ENCODE measurements around the gene CPED1.
"Not testable (repeated sequence)": the region's sequence is repeated elsewhere in the genome, so short reads cannot be mapped to it uniquely, and the experiment has no call there.

CPED1 gene

DNA sequence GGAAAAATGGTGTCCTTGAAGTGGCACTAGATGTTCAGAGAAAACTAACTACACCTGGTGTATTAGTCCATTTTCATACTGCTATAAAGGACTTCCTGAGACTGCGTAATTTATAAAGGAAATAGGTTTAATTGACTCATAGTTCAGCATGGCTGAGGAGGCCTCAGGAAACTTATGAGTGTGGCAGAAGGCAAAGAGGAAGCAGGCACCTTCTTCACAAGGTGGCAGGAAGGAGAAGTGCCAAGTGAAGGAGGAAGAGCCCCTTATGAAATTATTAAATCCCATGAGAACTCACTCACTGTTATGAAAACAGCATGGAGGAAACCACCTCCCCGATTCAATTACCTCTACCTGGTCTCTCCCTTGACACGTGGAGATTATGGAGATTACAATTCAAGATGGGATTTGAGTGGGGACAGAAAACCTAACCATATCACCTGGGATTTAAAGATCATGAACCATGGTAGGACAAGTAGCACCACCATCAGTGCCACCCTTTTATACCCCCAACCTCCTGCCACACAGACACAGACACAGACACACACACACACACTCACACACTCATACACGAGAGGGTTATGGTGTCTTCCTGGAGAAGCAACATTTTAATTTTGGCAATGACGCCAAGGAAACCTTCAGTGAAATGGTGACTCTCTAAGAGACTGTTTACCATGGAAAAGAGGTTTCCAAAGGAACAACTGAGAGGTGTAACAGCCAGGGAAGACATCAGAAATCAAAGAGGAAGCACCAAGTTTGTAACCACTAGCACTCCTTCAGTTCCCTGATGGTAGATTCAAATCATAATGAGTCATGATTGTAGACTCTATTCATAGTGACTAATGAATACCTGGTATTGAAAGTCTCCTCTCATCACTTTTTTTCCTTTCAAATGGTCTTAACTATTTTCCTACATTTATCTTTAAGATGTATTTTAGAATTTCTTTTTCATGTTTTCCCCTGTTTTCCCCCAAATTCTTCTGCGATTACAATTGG is 298.5 kb downstream of the CPED1 start:
- peak; percentile 80 for ATAC-seq
- peak overlapping the region; percentile 86 for H3K27ac Mint-ChIP-seq
- H3K27me3 Mint-ChIP-seq: peaks cover 2% of the 10 kb centered on the region
- no peak overlapping the region for H3K4me3 Mint-ChIP-seq
- H3K36me3 Mint-ChIP-seq (ENCODE audit: low read depth): peaks cover 18% of the 10 kb centered on the region
- peaks cover 14% of the 10 kb centered on the region for H3K4me1 Mint-ChIP-seq
- peaks cover 34% of the 10 kb centered on the region for H3K9me3 Mint-ChIP-seq
- no peak for DNase-seq

GRCh38 chr7:121288894-121289293 is 300.4 kb downstream of the CPED1 start:
- Mint-ChIP-seq H3K9me3 (peaks cover 34% of the 10 kb centered on the region), H3K4me1 (peaks cover 14% of the 10 kb centered on the region), H3K4me3 (no peak overlapping the region), H3K27me3 (peaks cover 2% of the 10 kb centered on the region), H3K27ac (no peak overlapping the region), H3K36me3 (ENCODE audit: low read depth) (peaks cover 16% of the 10 kb centered on the region)
- ATAC-seq (no peak), DNase-seq (no peak)

DNA sequence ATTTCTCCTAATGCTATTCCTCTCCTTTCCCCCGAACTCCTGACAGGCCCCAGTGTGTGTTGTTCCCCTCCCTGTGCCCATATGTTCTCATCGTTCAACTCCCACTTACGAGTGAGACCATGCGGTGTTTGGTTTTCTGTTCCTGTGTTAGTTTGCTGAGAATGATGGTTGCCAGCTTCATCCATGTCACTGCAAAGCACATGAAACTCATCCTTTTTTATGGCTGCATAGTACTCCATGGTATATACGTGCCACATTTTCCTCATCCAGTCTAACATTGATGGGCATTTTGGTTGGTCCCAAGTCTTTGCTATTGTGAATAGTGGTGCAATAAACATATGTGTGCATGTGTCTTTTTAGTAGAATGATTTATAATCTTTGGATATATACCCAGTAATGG is 301.4 kb downstream of the CPED1 start:
- Mint-ChIP-seq H3K9me3 (peaks cover 27% of the 10 kb centered on the region), H3K4me1 (peaks cover 14% of the 10 kb centered on the region), H3K36me3 (ENCODE audit: low read depth) (peaks cover 13% of the 10 kb centered on the region)
- ATAC-seq, H3K27ac Mint-ChIP-seq, H3K27me3 Mint-ChIP-seq, H3K4me3 Mint-ChIP-seq, DNase-seq: not testable (repeated sequence)

- Mint-ChIP-seq H3K9me3 (peaks cover 4% of the 10 kb centered on the region), H3K36me3 (ENCODE audit: low read depth) (peaks cover 1% of the 10 kb centered on the region), H3K27me3 (peaks cover 2% of the 10 kb centered on the region), H3K27ac (no peak overlapping the region), H3K4me3 (no peak overlapping the region), H3K4me1 (no peaks in the 10 kb centered on the region)
- ATAC-seq: no peak
- no peak for DNase-seq
Observed at GRCh38 chr7:121294448-121294992, 306.0 kb downstream of the CPED1 start.

DNA sequence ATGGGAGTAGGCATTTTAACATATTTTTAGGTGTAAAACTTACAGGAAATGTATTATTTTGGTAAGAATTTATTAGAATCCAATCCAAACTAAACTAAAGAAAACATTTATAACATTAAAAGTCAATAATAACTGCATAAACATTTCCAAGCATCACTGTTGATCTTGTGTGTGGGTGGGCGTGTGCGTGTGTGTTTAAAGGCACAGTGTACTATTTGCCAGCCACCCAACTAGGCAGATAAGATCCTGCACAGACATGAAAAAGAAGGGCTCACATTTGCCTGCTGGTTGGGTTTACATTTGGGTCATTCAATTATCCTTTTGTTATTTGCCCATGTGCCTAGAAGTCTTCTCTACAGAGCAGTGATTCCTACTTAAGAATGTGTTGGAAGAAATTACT is 309.3 kb downstream of the CPED1 start:
- Mint-ChIP-seq H3K4me3 (no peak overlapping the region), H3K27me3 (peaks cover 8% of the 10 kb centered on the region), H3K4me1 (peaks cover 9% of the 10 kb centered on the region), H3K27ac (no peak overlapping the region), H3K9me3 (peaks cover 4% of the 10 kb centered on the region), H3K36me3 (ENCODE audit: low read depth) (no peaks in the 10 kb centered on the region)
- ATAC-seq (no peak), DNase-seq (no peak)

DNA sequence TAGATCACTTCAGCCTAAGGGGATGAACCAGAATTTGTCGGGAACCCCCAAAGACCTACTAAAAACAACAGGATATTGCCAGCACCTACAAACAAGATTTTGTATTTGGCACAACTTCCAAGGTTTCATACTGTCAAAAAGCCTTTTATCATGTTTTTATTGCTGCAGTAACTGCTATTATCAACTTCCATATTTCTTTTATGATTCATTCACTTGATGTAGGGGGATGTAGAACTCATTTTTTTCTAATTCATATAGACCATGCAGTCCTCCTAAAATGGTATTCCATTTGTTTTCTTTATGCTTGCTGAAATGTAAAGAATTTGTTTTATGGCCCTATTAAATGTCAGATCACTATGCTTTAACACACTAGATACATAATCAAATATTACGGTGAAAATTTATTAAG is 310.3 kb downstream of the CPED1 start:
- Mint-ChIP-seq H3K9me3 (peaks cover 2% of the 10 kb centered on the region), H3K36me3 (ENCODE audit: low read depth) (no peaks in the 10 kb centered on the region), H3K4me3 (no peak overlapping the region), H3K27ac (no peak overlapping the region), H3K4me1 (peaks cover 9% of the 10 kb centered on the region), H3K27me3 (peaks cover 8% of the 10 kb centered on the region)
- DNase-seq (no peak), ATAC-seq (no peak)

DNA sequence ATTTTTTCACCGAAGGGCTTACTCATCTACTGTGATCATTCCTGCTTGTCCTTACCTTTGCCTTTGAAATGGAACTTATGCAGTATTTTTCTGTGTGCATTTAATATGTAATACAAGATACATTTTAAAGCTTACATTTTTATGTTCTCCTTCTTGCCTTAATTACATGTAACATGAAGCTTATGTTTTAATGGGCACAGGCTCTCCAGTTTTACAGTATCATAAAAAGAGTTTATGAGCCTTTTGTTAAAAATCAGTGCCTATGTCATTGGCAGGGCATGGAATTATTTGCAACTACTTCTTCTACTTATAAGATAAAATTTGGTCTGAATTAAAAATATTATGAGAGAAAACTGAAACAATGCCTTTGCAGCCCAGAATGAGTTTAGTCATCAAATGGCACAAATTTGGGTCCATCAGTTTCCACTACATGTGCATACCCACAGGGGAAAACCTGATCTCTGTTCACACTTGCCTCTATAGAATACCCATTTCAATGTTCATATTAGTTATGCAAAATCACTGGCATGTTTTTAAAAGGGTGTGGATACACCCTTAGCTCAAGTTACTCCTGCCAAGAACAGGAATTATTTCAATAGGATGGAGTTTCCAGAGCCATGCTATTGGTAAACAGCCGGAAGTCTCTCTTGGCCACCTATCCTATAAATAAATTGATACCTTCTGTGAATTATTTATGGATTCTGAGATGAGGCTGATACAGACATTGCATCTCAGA is 312.3 kb downstream of the CPED1 start:
- peaks cover 9% of the 10 kb centered on the region for H3K4me1 Mint-ChIP-seq
- ATAC-seq (no peak), DNase-seq (no peak)
- no peaks in the 10 kb centered on the region for H3K9me3 Mint-ChIP-seq
- no peak overlapping the region for H3K27ac Mint-ChIP-seq
- H3K4me3 Mint-ChIP-seq: no peak overlapping the region
- H3K36me3 Mint-ChIP-seq (ENCODE audit: low read depth): no peaks in the 10 kb centered on the region
- peaks cover 8% of the 10 kb centered on the region for H3K27me3 Mint-ChIP-seq

GRCh38 chr7:121301446-121302213 is 313.1 kb downstream of the CPED1 start:
- Mint-ChIP-seq H3K27ac (no peak overlapping the region), H3K4me1 (peaks cover 15% of the 10 kb centered on the region), H3K4me3 (no peak overlapping the region), H3K36me3 (ENCODE audit: low read depth) (no peaks in the 10 kb centered on the region), H3K9me3 (no peaks in the 10 kb centered on the region), H3K27me3 (peaks cover 8% of the 10 kb centered on the region)
- ATAC-seq (no peak), DNase-seq (no peak)

GRCh38 chr7:121302214-121302745 is 313.8 kb downstream of the CPED1 start:
- Mint-ChIP-seq H3K9me3 (no peaks in the 10 kb centered on the region), H3K27ac (no peak overlapping the region), H3K4me3 (no peak overlapping the region), H3K27me3 (peaks cover 8% of the 10 kb centered on the region), H3K4me1 (peaks cover 20% of the 10 kb centered on the region), H3K36me3 (ENCODE audit: low read depth) (no peaks in the 10 kb centered on the region)
- peak; percentile 85 for ATAC-seq
- no peak for DNase-seq

- Mint-ChIP-seq H3K4me1 (peaks cover 21% of the 10 kb centered on the region), H3K36me3 (ENCODE audit: low read depth) (no peaks in the 10 kb centered on the region), H3K9me3 (no peaks in the 10 kb centered on the region), H3K27ac (no peak overlapping the region), H3K4me3 (no peak overlapping the region), H3K27me3 (peaks cover 10% of the 10 kb centered on the region)
- DNase-seq: peak; percentile 4
- ATAC-seq: no peak
Observed at GRCh38 chr7:121303422-121304101, 315.1 kb downstream of the CPED1 start.

DNA sequence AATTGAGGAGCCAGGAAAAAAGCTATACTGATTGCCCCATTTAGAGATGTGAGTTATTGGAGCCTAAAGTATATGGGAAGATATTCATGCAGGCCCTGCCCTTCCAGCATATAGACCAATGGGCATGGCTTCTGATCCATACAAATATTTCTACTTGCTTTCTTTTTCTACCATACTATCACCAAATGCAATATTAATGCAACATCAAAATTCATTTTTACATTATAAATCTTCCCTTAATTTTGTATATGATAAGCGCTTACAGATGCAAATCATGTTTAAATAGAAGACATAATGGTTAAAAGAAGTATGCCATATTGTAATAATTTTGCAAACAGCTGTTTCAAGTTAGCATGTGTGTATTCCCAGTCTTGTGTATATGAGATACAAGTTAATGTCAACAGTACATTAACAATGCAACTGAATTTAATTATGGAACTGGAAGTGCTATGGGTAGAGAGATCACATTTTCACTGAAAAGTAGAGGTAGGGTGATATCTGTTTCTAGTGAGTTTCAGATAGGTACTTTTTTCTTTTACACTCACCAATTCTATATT is 315.7 kb downstream of the CPED1 start:
- Mint-ChIP-seq H3K36me3 (ENCODE audit: low read depth) (no peaks in the 10 kb centered on the region), H3K27ac (no peak overlapping the region), H3K4me3 (no peak overlapping the region), H3K9me3 (no peaks in the 10 kb centered on the region), H3K27me3 (peaks cover 16% of the 10 kb centered on the region), H3K4me1 (peaks cover 21% of the 10 kb centered on the region)
- DNase-seq (no peak), ATAC-seq (no peak)

DNA sequence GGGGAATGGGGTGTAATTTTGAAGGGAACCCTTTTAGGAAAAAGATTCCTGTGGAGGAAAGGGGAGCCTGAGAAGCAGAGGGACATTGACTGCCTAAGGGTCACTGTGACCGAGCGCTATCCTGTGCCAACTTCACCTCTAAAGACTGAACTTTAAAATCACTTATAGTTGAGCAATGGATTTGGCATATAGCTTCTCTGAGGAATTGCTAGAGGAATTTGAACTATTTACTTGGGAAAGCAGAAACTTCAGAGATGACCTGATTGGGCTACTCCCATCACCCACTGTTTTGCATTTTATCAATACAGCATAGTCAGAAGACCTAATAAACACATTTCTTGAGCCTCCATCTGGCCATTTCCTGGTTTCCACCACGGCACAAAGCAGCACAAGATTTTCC is 316.6 kb downstream of the CPED1 start:
- Mint-ChIP-seq H3K27ac (no peak overlapping the region), H3K36me3 (ENCODE audit: low read depth) (no peaks in the 10 kb centered on the region), H3K4me1 (peaks cover 21% of the 10 kb centered on the region), H3K4me3 (no peak overlapping the region), H3K27me3 (peaks cover 23% of the 10 kb centered on the region), H3K9me3 (no peaks in the 10 kb centered on the region)
- DNase-seq (no peak), ATAC-seq (no peak)

DNA sequence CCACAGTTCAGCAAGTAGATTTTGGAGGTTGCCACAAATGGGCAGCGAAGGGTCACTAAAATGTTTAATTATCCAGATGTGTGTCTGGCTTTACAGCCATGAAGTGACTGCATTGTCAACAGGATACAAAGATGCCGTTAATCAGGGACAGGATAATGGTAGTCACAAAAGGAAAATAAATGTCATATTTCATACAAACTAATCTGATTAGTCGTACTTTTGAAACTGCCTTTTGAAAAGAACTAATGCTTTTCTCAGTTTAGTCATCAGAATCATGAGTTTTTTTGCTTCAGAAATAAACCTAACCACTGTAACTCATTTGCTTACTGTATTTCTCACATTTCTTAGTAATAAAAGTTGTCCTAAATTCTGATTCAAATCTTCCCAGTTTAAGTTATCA is 318.1 kb downstream of the CPED1 start:
- DNase-seq: no peak
- H3K27ac Mint-ChIP-seq: no peak overlapping the region
- peaks cover 29% of the 10 kb centered on the region for H3K27me3 Mint-ChIP-seq
- peaks cover 16% of the 10 kb centered on the region for H3K4me1 Mint-ChIP-seq
- no peak overlapping the region for H3K4me3 Mint-ChIP-seq
- peak; percentile 56 for ATAC-seq
- H3K36me3 Mint-ChIP-seq (ENCODE audit: low read depth): no peaks in the 10 kb centered on the region
- H3K9me3 Mint-ChIP-seq: peaks cover 11% of the 10 kb centered on the region
